ENCODE results near the gene PIM1.
"Not testable (repeated sequence)": the region's sequence is repeated elsewhere in the genome, so short reads cannot be mapped to it uniquely, and the experiment has no call there.

GRCh38 chr6:37128863-37129443, 41.0 kb upstream of the PIM1 start:
- not testable (repeated sequence) for TF ChIP-seq EZH2 (optimal IDR thresholded peaks at IDR 0.05; ENCODE audit: low read depth, low read length); EZH2phosphoT487 (IDR thresholded peaks at IDR 0.05; ENCODE audit: low read length)
- TF ChIP-seq, protein P1, sequence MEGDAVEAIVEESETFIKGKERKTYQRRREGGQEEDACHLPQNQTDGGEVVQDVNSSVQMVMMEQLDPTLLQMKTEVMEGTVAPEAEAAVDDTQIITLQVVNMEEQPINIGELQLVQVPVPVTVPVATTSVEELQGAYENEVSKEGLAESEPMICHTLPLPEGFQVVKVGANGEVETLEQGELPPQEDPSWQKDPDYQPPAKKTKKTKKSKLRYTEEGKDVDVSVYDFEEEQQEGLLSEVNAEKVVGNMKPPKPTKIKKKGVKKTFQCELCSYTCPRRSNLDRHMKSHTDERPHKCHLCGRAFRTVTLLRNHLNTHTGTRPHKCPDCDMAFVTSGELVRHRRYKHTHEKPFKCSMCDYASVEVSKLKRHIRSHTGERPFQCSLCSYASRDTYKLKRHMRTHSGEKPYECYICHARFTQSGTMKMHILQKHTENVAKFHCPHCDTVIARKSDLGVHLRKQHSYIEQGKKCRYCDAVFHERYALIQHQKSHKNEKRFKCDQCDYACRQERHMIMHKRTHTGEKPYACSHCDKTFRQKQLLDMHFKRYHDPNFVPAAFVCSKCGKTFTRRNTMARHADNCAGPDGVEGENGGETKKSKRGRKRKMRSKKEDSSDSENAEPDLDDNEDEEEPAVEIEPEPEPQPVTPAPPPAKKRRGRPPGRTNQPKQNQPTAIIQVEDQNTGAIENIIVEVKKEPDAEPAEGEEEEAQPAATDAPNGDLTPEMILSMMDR (IDR thresholded peaks at IDR 0.05; ENCODE audit: low read length), result not testable (repeated sequence)

All from MM.1S (cell line).